ENCODE data around the gene HNF1A. TPM values are rescaled to one million over a fixed set of nuclear protein-coding genes. Genes with fewer than 3 reads are reported as not detected.

Gene HNF1A
- total RNA-seq, 6 experiments from 2014 or later = not detected

- Mint-ChIP-seq H3K36me3 (ENCODE audit: low read depth) (no peaks in the 10 kb centered on the region), H3K4me1 (ENCODE audit: low read depth) (peaks cover 9% of the 10 kb centered on the region), H3K27ac (no peak overlapping the region), H3K27me3 (ENCODE audit: insufficient read depth) (peaks cover 14% of the 10 kb centered on the region), H3K9me3 (no peaks in the 10 kb centered on the region), H3K4me3 (no peak overlapping the region)
- no peak for DNase-seq
- no peak for TF ChIP-seq CTCF (IDR thresholded peaks at IDR 0.05)
Measured at GRCh38 chr12:120965534-120966091, 12.7 kb upstream of the HNF1A start.

GRCh38 chr12:120970310-120970709, 8.0 kb upstream of the HNF1A start:
- Mint-ChIP-seq H3K4me1 (ENCODE audit: low read depth) (peaks cover 12% of the 10 kb centered on the region), H3K27ac (no peak overlapping the region), H3K4me3 (no peak overlapping the region), H3K9me3 (no peaks in the 10 kb centered on the region), H3K27me3 (ENCODE audit: insufficient read depth) (peaks cover 19% of the 10 kb centered on the region), H3K36me3 (ENCODE audit: low read depth) (no peaks in the 10 kb centered on the region)
- no peak for DNase-seq
- TF ChIP-seq CTCF (IDR thresholded peaks at IDR 0.05) = no peak

- Mint-ChIP-seq H3K9me3 (no peaks in the 10 kb centered on the region), H3K36me3 (ENCODE audit: low read depth) (no peaks in the 10 kb centered on the region), H3K4me1 (ENCODE audit: low read depth) (peaks cover 12% of the 10 kb centered on the region), H3K27ac (no peak overlapping the region), H3K4me3 (no peak overlapping the region), H3K27me3 (ENCODE audit: insufficient read depth) (peaks cover 14% of the 10 kb centered on the region)
- peak; percentile 64 for DNase-seq
- peak; percentile 83 for TF ChIP-seq CTCF (IDR thresholded peaks at IDR 0.05)
Measured at GRCh38 chr12:120971299-120972180, 6.8 kb upstream of the HNF1A start.

- Mint-ChIP-seq H3K27ac (no peak overlapping the region), H3K4me3 (no peak overlapping the region), H3K4me1 (ENCODE audit: low read depth) (peaks cover 12% of the 10 kb centered on the region), H3K36me3 (ENCODE audit: low read depth) (no peaks in the 10 kb centered on the region), H3K27me3 (ENCODE audit: insufficient read depth) (peaks cover 6% of the 10 kb centered on the region), H3K9me3 (no peaks in the 10 kb centered on the region)
- peak; percentile 6 for DNase-seq
- TF ChIP-seq CTCF (IDR thresholded peaks at IDR 0.05) = no peak
Measured at GRCh38 chr12:120972870-120973543, 5.3 kb upstream of the HNF1A start.

GRCh38 chr12:120977531-120978295, 630 bp upstream of the HNF1A start:
- no peak overlapping the region for H3K4me3 Mint-ChIP-seq
- no peak overlapping the region for H3K27ac Mint-ChIP-seq

More at GRCh38 chr12:120977531-120978295, 630 bp upstream of the HNF1A start:
- no peak for DNase-seq
- Mint-ChIP-seq H3K4me1 (ENCODE audit: low read depth) (peaks cover 6% of the 10 kb centered on the region), H3K27me3 (ENCODE audit: insufficient read depth) (peaks cover 6% of the 10 kb centered on the region), H3K9me3 (no peaks in the 10 kb centered on the region), H3K36me3 (ENCODE audit: low read depth) (no peaks in the 10 kb centered on the region)
- TF ChIP-seq CTCF (IDR thresholded peaks at IDR 0.05) = no peak

Measured in HFFc6 (cell line).